ENCODE results near the gene GPR37L1. TPM values are rescaled to one million over a fixed set of nuclear protein-coding genes. Genes with fewer than 3 reads are reported as not detected.

Gene GPR37L1
- total and polyA plus RNA-seq, 8 donors: 0.02 to 0.25 (median 0.07) TPM; not detected in 2

DNA sequence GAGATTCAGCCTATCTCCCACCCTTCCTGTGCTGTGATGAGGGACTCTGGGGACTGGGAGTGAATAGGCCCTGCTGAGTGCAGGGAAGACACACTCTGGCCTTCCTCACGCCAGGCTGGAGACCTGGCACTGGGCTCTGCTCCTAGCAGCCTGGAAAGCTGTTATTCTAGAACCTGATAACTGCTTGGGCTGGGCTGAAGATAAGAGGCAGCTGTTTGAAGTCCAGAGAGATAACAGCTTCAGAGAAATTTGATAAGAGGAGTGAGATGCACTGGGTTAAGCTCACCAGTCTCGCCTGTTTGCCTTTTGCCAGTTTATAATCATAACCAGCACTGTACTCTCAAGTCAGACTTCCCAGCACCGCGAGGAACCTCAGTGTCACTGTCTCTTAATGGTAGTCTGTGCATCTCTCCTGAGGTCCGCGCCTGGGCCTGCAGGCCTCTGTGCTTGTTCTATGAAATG, 46.6 kb upstream of the GPR37L1 start:
- Histone ChIP-seq H3K4me1 (peaks cover 13 to 21% (median 15%) of the 10 kb centered on the region in 3 donors), H3K27ac (peak overlapping the region in 3 of 4 donors; percentile 0 to 47 (median 38)), H3K4me3 (no peak overlapping the region), H3K27me3 (no peaks in the 10 kb centered on the region), H3K9me3 (no peaks in the 10 kb centered on the region), H3K36me3 (no peaks in the 10 kb centered on the region)
- peak; percentile 36 to 80 (median 65) for ATAC-seq
- DNase-seq: peak in 1 of 6 donors; percentile 43
- FAIRE-seq: no peak
- WGBS, 2 donors: 31 to 34% methylated on average over 6 of the region's 6 CpGs
- intact Hi-C loops (cut with DNase I): no loop called here
- TF ChIP-seq, protein P1, sequence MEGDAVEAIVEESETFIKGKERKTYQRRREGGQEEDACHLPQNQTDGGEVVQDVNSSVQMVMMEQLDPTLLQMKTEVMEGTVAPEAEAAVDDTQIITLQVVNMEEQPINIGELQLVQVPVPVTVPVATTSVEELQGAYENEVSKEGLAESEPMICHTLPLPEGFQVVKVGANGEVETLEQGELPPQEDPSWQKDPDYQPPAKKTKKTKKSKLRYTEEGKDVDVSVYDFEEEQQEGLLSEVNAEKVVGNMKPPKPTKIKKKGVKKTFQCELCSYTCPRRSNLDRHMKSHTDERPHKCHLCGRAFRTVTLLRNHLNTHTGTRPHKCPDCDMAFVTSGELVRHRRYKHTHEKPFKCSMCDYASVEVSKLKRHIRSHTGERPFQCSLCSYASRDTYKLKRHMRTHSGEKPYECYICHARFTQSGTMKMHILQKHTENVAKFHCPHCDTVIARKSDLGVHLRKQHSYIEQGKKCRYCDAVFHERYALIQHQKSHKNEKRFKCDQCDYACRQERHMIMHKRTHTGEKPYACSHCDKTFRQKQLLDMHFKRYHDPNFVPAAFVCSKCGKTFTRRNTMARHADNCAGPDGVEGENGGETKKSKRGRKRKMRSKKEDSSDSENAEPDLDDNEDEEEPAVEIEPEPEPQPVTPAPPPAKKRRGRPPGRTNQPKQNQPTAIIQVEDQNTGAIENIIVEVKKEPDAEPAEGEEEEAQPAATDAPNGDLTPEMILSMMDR (IDR thresholded peaks at IDR 0.05): no peak

- Histone ChIP-seq H3K36me3 (no peaks in the 10 kb centered on the region), H3K27me3 (no peaks in the 10 kb centered on the region), H3K27ac (no peak overlapping the region), H3K4me3 (no peak overlapping the region), H3K9me3 (no peaks in the 10 kb centered on the region), H3K4me1 (peaks cover 13 to 21% (median 15%) of the 10 kb centered on the region in 3 donors)
- TF ChIP-seq, protein P1 (IDR thresholded peaks at IDR 0.05): no peak
- intact Hi-C loops (cut with DNase I): no loop called here
- no peak for FAIRE-seq
- no peak for ATAC-seq
- no peak for DNase-seq
- WGBS, 2 donors: 81 to 82% methylated on average over 3 of the region's 3 CpGs
Observed at GRCh38 chr1:202078241-202078640, 44.5 kb upstream of the GPR37L1 start.

GRCh38 chr1:202081992-202082391, 40.7 kb upstream of the GPR37L1 start:
- peaks cover 12 to 14% (median 12%) of the 10 kb centered on the region in 3 donors for H3K4me1 ChIP-seq
- H3K27me3 ChIP-seq: no peaks in the 10 kb centered on the region
- H3K27ac ChIP-seq: no peak overlapping the region
- 56 to 60% methylated on average over 6 of the region's 6 CpGs for WGBS, 2 donors
- no peak for FAIRE-seq
- no peak overlapping the region for H3K4me3 ChIP-seq
- TF ChIP-seq, protein P1 (IDR thresholded peaks at IDR 0.05): no peak
- no peaks in the 10 kb centered on the region for H3K9me3 ChIP-seq
- intact Hi-C loops (cut with DNase I): no loop called here
- no peaks in the 10 kb centered on the region for H3K36me3 ChIP-seq
- no peak for DNase-seq
- ATAC-seq: no peak

DNA sequence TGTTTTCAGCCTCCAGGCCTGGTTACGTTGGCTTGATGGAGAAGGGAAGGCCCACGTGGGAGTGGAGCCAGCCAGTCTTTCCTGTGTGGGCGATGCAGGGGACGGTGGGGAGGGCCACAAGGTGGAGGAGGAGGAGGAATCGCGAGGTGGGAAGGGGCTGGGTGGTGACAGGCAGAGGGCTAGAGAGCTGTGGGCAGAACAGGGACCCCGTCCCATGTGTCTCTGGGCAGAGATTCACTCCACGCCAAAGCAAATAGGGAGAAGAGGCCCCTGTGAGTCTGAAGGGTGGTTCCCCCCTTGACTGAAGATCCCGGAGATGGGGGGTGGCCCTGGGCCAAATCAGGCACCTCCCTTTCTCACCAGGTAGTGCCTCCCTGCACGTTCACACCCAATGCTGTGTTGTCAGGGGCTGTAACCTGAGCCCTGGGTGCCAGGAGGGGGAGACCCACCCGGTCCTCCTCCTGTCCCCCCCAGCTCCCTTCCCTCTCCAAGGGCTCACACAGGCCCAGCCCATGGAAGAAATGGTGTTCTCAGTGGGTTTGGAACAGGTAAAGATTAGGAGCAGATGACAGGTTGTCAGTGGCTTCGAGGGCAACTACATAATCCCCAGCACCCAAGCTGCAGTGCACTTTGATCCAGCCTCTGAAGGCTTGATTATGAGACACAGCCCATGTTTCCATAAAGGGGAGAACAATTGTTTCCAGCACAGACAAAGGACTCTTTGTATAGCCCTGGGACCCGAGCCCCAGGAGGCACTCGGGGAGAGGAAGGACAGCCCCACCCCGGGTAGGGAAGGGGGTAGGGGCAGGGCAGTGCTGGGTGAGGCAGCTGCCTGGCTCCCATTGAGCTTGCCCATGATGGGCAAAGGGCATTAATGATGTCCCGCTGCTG, 37.7 kb upstream of the GPR37L1 start:
- Histone ChIP-seq H3K9me3 (no peaks in the 10 kb centered on the region), H3K27ac (peak overlapping the region; percentile 46 to 84 (median 74)), H3K4me1 (peaks cover 15 to 16% (median 16%) of the 10 kb centered on the region in 3 donors), H3K36me3 (no peaks in the 10 kb centered on the region), H3K4me3 (no peak overlapping the region), H3K27me3 (no peaks in the 10 kb centered on the region)
- ATAC-seq (peak; percentile 81 to 88 (median 84)), DNase-seq (peak in 5 of 6 donors; percentile 55 to 71 (median 61)), FAIRE-seq (no peak)
- TF ChIP-seq, protein P1 (IDR thresholded peaks at IDR 0.05): no peak
- intact Hi-C loops (cut with DNase I): no loop called here
- WGBS, 2 donors: 47 to 50% methylated on average over 16 of the region's 16 CpGs
